Ishikawa (cell line): ENCODE results near the gene ARHGAP26.

ENCODE experiments used
- CEBPB ChIP-seq: IDR thresholded peaks from 2 replicates; pipeline ENCODE4 v1.6.1; 2012
- CREB1 ChIP-seq: IDR thresholded peaks from 2 replicates; pipeline ENCODE4 v1.6.1; 2012; ENCODE audit warnings: low read depth
- EGR1 ChIP-seq: IDR thresholded peaks from 2 replicates; pipeline ENCODE4 v1.6.1; 2012
- EP300 ChIP-seq: IDR thresholded peaks from 2 replicates; pipeline ENCODE4 v1.6.1; 2012; ENCODE audit warnings: borderline replicate concordance
- FOXM1 ChIP-seq: IDR thresholded peaks from 2 replicates; pipeline ENCODE4 v1.6.1; 2012; ENCODE audit warnings: low read depth, borderline replicate concordance
- MAX ChIP-seq: IDR thresholded peaks from 2 replicates; pipeline ENCODE4 v1.6.1; 2012
- NFIC ChIP-seq: IDR thresholded peaks from 2 replicates; pipeline ENCODE4 v1.6.1; 2012
- RAD21 ChIP-seq: IDR thresholded peaks from 2 replicates; pipeline ENCODE4 v1.6.1; 2012; ENCODE audit warnings: low read depth
- TAF1 ChIP-seq: IDR thresholded peaks from 2 replicates; pipeline ENCODE4 v1.6.1; 2012; ENCODE audit warnings: low read depth, mild to moderate bottlenecking
- TCF12 ChIP-seq: IDR thresholded peaks from 2 replicates; pipeline ENCODE4 v1.6.1; 2012; ENCODE audit warnings: low read depth
- TEAD4 ChIP-seq: IDR thresholded peaks from 2 replicates; pipeline ENCODE4 v1.6.1; 2012
- USF1 ChIP-seq: IDR thresholded peaks from 2 replicates; pipeline ENCODE4 v1.6.1; 2012
- YY1 ChIP-seq: IDR thresholded peaks from 2 replicates; pipeline ENCODE4 v1.6.1; 2012; ENCODE audit warnings: low read depth
- ZBTB7A ChIP-seq: IDR thresholded peaks from 2 replicates; pipeline ENCODE4 v1.6.1; 2012; ENCODE audit warnings: low read depth
- TF ChIP-seq, protein P1 (sequence below): IDR thresholded peaks from 2 replicates; pipeline ENCODE4 v1.6.1; 2012; ENCODE audit warnings: low read depth, mild to moderate bottlenecking

Gene ARHGAP26

GRCh38 chr5:143110591-143110990, 340.4 kb downstream of the ARHGAP26 start:
- no peak for TF ChIP-seq TEAD4
- TF ChIP-seq CEBPB: no peak
- no peak for TF ChIP-seq RAD21
- TF ChIP-seq MAX: no peak
- no peak for TF ChIP-seq EGR1
- TF ChIP-seq YY1: no peak
- TF ChIP-seq EP300: no peak
- TF ChIP-seq TAF1: no peak
- no peak for TF ChIP-seq CREB1
- no peak for TF ChIP-seq FOXM1
- TF ChIP-seq USF1: no peak
- TF ChIP-seq NFIC: no peak
- no peak for TF ChIP-seq TCF12

DNA sequence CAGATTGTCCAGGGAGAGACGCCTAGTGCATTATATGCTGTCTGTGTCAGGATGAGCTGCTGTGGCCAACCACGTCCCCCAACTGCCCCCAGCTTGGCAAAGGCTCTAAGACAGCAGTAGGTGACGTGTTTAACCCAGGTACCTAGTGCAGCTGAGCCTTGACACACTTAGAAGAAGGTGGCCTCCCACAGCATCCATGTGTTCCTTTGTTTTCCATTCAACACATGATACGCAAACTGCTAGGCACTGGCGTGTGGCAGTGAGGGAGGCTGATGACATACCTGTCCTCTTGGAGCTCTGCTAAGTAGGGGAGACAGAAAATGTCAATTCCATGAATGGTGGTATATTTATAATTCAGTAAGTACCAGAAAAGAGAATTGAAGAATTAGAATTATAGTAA, 341.6 kb downstream of the ARHGAP26 start:
- TF ChIP-seq TAF1: no peak
- no peak for TF ChIP-seq RAD21
- no peak for TF ChIP-seq TCF12
- TF ChIP-seq CREB1: no peak
- no peak for TF ChIP-seq EGR1
- no peak for TF ChIP-seq USF1
- TF ChIP-seq FOXM1: no peak
- TF ChIP-seq EP300: no peak

GRCh38 chr5:143113461-143113860, 343.3 kb downstream of the ARHGAP26 start:
- no peak for TF ChIP-seq CREB1
- TF ChIP-seq NFIC: no peak
- TF ChIP-seq, protein P1, sequence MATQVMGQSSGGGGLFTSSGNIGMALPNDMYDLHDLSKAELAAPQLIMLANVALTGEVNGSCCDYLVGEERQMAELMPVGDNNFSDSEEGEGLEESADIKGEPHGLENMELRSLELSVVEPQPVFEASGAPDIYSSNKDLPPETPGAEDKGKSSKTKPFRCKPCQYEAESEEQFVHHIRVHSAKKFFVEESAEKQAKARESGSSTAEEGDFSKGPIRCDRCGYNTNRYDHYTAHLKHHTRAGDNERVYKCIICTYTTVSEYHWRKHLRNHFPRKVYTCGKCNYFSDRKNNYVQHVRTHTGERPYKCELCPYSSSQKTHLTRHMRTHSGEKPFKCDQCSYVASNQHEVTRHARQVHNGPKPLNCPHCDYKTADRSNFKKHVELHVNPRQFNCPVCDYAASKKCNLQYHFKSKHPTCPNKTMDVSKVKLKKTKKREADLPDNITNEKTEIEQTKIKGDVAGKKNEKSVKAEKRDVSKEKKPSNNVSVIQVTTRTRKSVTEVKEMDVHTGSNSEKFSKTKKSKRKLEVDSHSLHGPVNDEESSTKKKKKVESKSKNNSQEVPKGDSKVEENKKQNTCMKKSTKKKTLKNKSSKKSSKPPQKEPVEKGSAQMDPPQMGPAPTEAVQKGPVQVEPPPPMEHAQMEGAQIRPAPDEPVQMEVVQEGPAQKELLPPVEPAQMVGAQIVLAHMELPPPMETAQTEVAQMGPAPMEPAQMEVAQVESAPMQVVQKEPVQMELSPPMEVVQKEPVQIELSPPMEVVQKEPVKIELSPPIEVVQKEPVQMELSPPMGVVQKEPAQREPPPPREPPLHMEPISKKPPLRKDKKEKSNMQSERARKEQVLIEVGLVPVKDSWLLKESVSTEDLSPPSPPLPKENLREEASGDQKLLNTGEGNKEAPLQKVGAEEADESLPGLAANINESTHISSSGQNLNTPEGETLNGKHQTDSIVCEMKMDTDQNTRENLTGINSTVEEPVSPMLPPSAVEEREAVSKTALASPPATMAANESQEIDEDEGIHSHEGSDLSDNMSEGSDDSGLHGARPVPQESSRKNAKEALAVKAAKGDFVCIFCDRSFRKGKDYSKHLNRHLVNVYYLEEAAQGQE: no peak
- no peak for TF ChIP-seq EGR1
- TF ChIP-seq TAF1: no peak
- TF ChIP-seq TEAD4: no peak
- no peak for TF ChIP-seq CEBPB
- TF ChIP-seq RAD21: no peak
- no peak for TF ChIP-seq TCF12
- TF ChIP-seq YY1: no peak
- no peak for TF ChIP-seq MAX
- no peak for TF ChIP-seq EP300
- TF ChIP-seq USF1: no peak
- TF ChIP-seq FOXM1: no peak
- TF ChIP-seq ZBTB7A: no peak

GRCh38 chr5:143114481-143114880, 344.3 kb downstream of the ARHGAP26 start:
- no peak for TF ChIP-seq YY1
- no peak for TF ChIP-seq USF1
- TF ChIP-seq MAX: no peak
- no peak for TF ChIP-seq CREB1
- no peak for TF ChIP-seq TAF1
- no peak for TF ChIP-seq NFIC
- TF ChIP-seq RAD21: no peak
- no peak for TF ChIP-seq TCF12
- TF ChIP-seq ZBTB7A: no peak
- TF ChIP-seq EGR1: no peak
- no peak for TF ChIP-seq FOXM1
- TF ChIP-seq, protein P1: no peak
- no peak for TF ChIP-seq CEBPB

DNA sequence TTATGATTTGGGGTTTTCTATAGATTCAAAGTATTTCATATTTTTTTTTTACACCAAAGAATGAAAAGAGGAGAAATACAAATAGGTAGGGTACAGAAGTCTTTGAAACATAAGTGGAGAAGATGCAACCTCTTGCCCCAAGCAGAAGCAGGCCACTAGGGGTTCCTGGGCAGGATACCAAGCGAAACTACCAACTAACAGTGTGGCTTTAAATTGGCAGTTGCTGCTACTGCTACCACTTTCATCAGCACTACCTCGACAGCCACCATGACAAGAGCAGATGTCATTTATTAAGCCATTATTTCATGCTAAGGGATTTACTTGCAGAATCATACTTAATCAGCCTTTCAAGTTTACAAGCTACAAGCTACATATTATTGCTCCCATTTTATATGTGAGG, 345.2 kb downstream of the ARHGAP26 start:
- TF ChIP-seq CEBPB: no peak
- TF ChIP-seq CREB1: no peak
- TF ChIP-seq EGR1: no peak
- TF ChIP-seq, protein P1: no peak
- no peak for TF ChIP-seq TAF1
- TF ChIP-seq MAX: no peak
- TF ChIP-seq FOXM1: no peak
- TF ChIP-seq USF1: no peak
- no peak for TF ChIP-seq EP300
- no peak for TF ChIP-seq TCF12
- no peak for TF ChIP-seq RAD21
